Ovary (tissue), 3 donors: ENCODE measurements around the gene LHX6.

Experiments used
- CTCF ChIP-seq, 3 donors: fragments of 450-650 bp in 2 of 3; fragments of 200-600 bp in 1 of 3; IDR thresholded peaks; one replicate each; pipeline versions ENCODE4 v1.5.1 to v1.8.0; 2016 to 2022; ENCODE audit warnings: antibody characterized with exemption in 3 of 3, mild to moderate bottlenecking in 1 of 3
- EP300 ChIP-seq: sonication (generic); formaldehyde crosslinking; IDR thresholded peaks from one replicate; pipeline ENCODE4 v1.6.1; 2017; ENCODE audit warnings: antibody characterized with exemption
- POLR2A ChIP-seq: fragments of 450-650 bp; IDR thresholded peaks from one replicate; pipeline ENCODE4 v1.6.1; 2017; ENCODE audit warnings: antibody characterized with exemption, mild to moderate bottlenecking, moderate library complexity
- donor health status: DM: no; HTN: no; CAD: no.

DNA sequence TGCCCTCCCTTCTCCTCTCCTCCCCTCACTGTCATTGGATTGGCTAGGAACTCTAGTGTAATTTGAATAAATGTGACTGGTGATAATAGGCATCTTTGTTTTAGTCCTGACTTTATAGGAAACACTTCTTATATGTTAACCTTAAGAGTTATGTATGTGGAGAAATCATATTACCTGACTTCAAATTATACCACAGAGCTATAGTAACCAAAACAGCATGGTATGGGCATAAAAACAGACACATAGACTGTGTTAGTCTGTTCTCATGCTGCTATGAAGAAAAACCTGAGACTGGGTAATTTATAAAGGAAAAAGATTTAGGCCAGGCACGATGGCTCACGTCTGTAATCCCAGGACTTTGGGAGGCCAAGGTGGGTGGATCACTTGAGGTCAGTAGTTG is 45.3 kb upstream of the LHX6 start:
- TF ChIP-seq POLR2A (no peak), CTCF (IDR thresholded peaks at IDR 0.05) (no peak), EP300 (no peak)
